Activated CD8-positive, alpha-beta memory T cell treated with anti-CD3 and anti-CD28 coated beads, Interleukin-2, amount 10 ng/mL, durations not matched to agents 7 days and 5 days (primary cell): ENCODE measurements around the gene KIAA1328. TPM values are rescaled to one million over a fixed set of nuclear protein-coding genes. Genes with fewer than 3 reads are reported as not detected.

Source experiments
- ATAC-seq: fragments of 150-1000 bp; cut with Tn5 transposase; one replicate; pipeline ENCODE4 v1.10.0; 2021; ENCODE audit warnings: moderate library complexity
- CTCF ChIA-PET: fragments of 350-600 bp; sonication (Branson Sonifier 250); formaldehyde crosslinking; loops from one replicate; lab custom pipeline; 2021; ENCODE audit warnings: antibody characterized with exemption; lab: Charles Lee
- DNase-seq: peaks from one replicate; pipeline ENCODE4 v3.0.0-alpha.2; 2020
- H3K27ac Mint-ChIP-seq: one replicate; pipeline ENCODE4 v1.8.0; 2021; ENCODE audit warnings: mild to moderate bottlenecking, mixed read lengths
- H3K27me3 Mint-ChIP-seq: one replicate; pipeline ENCODE4 v1.8.0; 2021; ENCODE audit warnings: mixed read lengths
- H3K36me3 Mint-ChIP-seq: one replicate; pipeline ENCODE4 v1.8.0; 2021; ENCODE audit warnings: mild to moderate bottlenecking, mixed read lengths
- H3K4me1 Mint-ChIP-seq: one replicate; pipeline ENCODE4 v1.8.0; 2021; ENCODE audit warnings: mixed read lengths
- H3K4me3 Mint-ChIP-seq: one replicate; pipeline ENCODE4 v1.8.0; 2021; ENCODE audit warnings: mild to moderate bottlenecking, moderate library complexity, mixed read lengths
- H3K9me3 Mint-ChIP-seq: one replicate; pipeline ENCODE4 v1.8.0; 2022; ENCODE audit warnings: low read depth, mixed read lengths
- total RNA-seq, 2 experiments: library from RNA; stranded (reverse); gene quantifications; one replicate each; pipeline ENCODE4 v1.2.3, GENCODE V29; 2021

Gene KIAA1328
- total RNA-seq, 2 experiments from 2014 or later, result 8.6 to 11.2 TPM

- no peaks in the 10 kb centered on the region for H3K27me3 Mint-ChIP-seq
Observed at GRCh38 chr18:37207343-37207742, 378.4 kb downstream of the KIAA1328 start.

DNA sequence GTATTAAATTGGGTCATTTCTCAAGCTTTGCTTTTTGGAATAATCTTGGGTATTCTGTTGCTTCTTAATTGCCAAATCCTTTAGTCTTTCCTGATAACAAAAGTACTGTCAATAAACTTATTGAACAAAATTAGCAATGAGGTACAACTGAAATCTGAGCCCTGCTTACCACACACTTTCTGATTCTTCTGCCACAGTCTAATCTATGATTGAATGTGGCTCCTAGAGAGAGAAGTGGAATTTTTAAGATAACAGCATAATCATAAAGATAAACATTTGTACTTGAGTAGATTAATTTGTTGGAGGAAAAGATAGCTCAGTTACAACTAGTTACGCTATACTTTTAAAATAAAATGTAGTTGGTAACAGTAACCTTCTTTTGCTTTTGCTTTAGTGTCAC, 381.9 kb downstream of the KIAA1328 start:
- Mint-ChIP-seq H3K4me3 (no peak overlapping the region), H3K9me3 (no peaks in the 10 kb centered on the region), H3K27ac (no peak overlapping the region), H3K27me3 (no peaks in the 10 kb centered on the region), H3K36me3 (no peaks in the 10 kb centered on the region), H3K4me1 (no peaks in the 10 kb centered on the region)
- DNase-seq, result no peak
- CTCF ChIA-PET, result no interaction called here
- ATAC-seq, result no peak

More at GRCh38 chr18:37207343-37207742, 378.4 kb downstream of the KIAA1328 start:
- Mint-ChIP-seq H3K36me3 (no peaks in the 10 kb centered on the region), H3K4me1 (no peaks in the 10 kb centered on the region), H3K27ac (no peak overlapping the region), H3K4me3 (no peak overlapping the region), H3K9me3 (no peaks in the 10 kb centered on the region)
- ATAC-seq (no peak), DNase-seq (no peak)
- CTCF ChIA-PET, result no interaction called here

- CTCF ChIA-PET, result no interaction called here
- Mint-ChIP-seq H3K4me3 (no peak overlapping the region), H3K4me1 (no peaks in the 10 kb centered on the region), H3K27me3 (no peaks in the 10 kb centered on the region), H3K9me3 (no peaks in the 10 kb centered on the region), H3K36me3 (no peaks in the 10 kb centered on the region), H3K27ac (no peak overlapping the region)
- ATAC-seq (no peak), DNase-seq (no peak)
Observed at GRCh38 chr18:37218022-37218590, 389.2 kb downstream of the KIAA1328 start.

- ATAC-seq (no peak), DNase-seq (no peak)
- Mint-ChIP-seq H3K4me1 (no peaks in the 10 kb centered on the region), H3K27me3 (no peaks in the 10 kb centered on the region), H3K4me3 (no peak overlapping the region), H3K36me3 (no peaks in the 10 kb centered on the region), H3K9me3 (no peaks in the 10 kb centered on the region), H3K27ac (no peak overlapping the region)
- CTCF ChIA-PET, result no interaction called here
Observed at GRCh38 chr18:37219257-37219656, 390.3 kb downstream of the KIAA1328 start.

GRCh38 chr18:37222354-37222998, 393.5 kb downstream of the KIAA1328 start:
- H3K4me3 Mint-ChIP-seq, result no peak overlapping the region
- ATAC-seq, result no peak

GRCh38 chr18:37222999-37223378, 394.1 kb downstream of the KIAA1328 start:
- Mint-ChIP-seq H3K4me1 (no peaks in the 10 kb centered on the region), H3K9me3 (no peaks in the 10 kb centered on the region), H3K27me3 (no peaks in the 10 kb centered on the region), H3K4me3 (no peak overlapping the region), H3K27ac (no peak overlapping the region), H3K36me3 (no peaks in the 10 kb centered on the region)
- ATAC-seq, result no peak
- CTCF ChIA-PET, result no interaction called here
- no peak for DNase-seq

More at GRCh38 chr18:37222354-37222998, 393.5 kb downstream of the KIAA1328 start:
- Mint-ChIP-seq H3K36me3 (no peaks in the 10 kb centered on the region), H3K27ac (no peak overlapping the region), H3K4me1 (no peaks in the 10 kb centered on the region), H3K27me3 (no peaks in the 10 kb centered on the region), H3K9me3 (no peaks in the 10 kb centered on the region)
- CTCF ChIA-PET, result no interaction called here
- DNase-seq, result no peak

GRCh38 chr18:37225279-37225678, 396.4 kb downstream of the KIAA1328 start:
- Mint-ChIP-seq H3K36me3 (no peaks in the 10 kb centered on the region), H3K27ac (no peak overlapping the region), H3K4me3 (no peak overlapping the region), H3K4me1 (no peaks in the 10 kb centered on the region), H3K27me3 (no peaks in the 10 kb centered on the region), H3K9me3 (no peaks in the 10 kb centered on the region)
- no peak for DNase-seq
- CTCF ChIA-PET, result no interaction called here
- no peak for ATAC-seq

- Mint-ChIP-seq H3K27ac (no peak overlapping the region), H3K4me3 (no peak overlapping the region)
Observed at GRCh38 chr18:37230768-37231167, 401.8 kb downstream of the KIAA1328 start.

DNA sequence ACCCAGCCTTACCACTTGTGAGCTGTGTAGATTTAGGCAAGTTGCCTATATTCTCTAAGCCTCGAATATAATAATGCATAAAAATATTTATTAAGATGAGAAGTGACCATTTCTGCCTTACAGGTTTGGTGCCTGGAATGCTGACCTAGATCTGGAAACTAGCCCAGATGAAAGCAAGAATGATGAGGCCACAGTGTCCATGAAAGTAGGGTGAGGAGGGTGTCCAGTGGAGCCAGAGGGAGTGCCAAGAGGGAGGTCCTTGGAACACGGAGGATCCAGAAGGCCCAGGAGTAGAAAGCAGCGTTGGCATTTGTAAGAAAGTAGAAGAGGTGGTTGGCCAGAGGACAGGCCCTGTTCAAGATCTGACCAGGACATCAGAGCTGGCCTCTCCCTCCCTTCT, 402.3 kb downstream of the KIAA1328 start:
- Mint-ChIP-seq H3K27me3 (no peaks in the 10 kb centered on the region), H3K27ac (no peak overlapping the region), H3K9me3 (no peaks in the 10 kb centered on the region), H3K4me1 (no peaks in the 10 kb centered on the region), H3K36me3 (no peaks in the 10 kb centered on the region), H3K4me3 (no peak overlapping the region)
- no peak for ATAC-seq
- no peak for DNase-seq
- CTCF ChIA-PET, result no interaction called here

More at GRCh38 chr18:37230768-37231167, 401.8 kb downstream of the KIAA1328 start:
- CTCF ChIA-PET, result no interaction called here
- DNase-seq, result no peak
- no peak for ATAC-seq
- Mint-ChIP-seq H3K36me3 (no peaks in the 10 kb centered on the region), H3K27me3 (no peaks in the 10 kb centered on the region), H3K4me1 (no peaks in the 10 kb centered on the region), H3K9me3 (no peaks in the 10 kb centered on the region)

- CTCF ChIA-PET, result no interaction called here
- Mint-ChIP-seq H3K4me1 (no peaks in the 10 kb centered on the region), H3K4me3 (no peak overlapping the region), H3K27ac (no peak overlapping the region), H3K9me3 (no peaks in the 10 kb centered on the region), H3K27me3 (peaks cover 6% of the 10 kb centered on the region), H3K36me3 (no peaks in the 10 kb centered on the region)
- ATAC-seq (no peak), DNase-seq (no peak)
Observed at GRCh38 chr18:37235583-37235982, 406.7 kb downstream of the KIAA1328 start.

DNA sequence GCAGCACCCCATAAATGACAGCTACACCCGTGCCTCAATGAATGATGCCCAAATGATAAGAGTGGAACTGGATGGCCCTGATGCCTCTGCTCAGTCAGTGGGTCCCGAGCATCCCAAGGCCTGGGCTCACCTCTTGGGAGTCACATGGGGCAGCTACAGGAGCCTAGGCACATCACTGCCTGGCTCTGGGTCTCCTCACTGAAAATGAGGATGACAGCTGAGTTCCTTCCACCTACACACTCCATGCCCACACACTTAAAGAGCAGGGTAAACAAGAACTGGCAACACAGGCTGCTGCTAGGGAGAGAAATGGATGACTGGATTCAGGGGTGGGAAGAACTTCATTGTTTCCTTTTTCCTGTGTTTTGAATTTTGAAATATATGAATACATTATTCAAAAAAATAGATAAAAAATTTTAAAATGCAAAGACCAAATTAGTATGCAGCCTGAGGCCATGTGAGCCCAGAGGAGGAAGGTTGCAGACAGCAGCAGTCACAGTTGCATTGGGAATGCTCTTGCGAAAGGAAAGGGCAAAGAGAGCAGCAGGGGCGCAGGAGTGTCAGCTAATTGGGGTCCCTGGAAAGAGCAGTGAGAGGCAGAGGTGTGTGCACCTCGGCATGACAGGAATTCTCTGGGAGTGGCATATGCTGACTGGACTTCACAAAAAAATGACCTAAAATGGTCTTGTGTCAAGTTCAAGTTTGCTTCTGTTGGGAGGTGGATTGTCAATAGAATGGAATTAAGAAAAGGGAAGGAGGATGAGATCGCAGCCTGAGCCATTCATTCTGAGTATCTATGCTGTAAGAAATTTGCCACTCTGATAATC, 409.6 kb downstream of the KIAA1328 start:
- Mint-ChIP-seq H3K4me1 (no peaks in the 10 kb centered on the region), H3K4me3 (no peak overlapping the region), H3K27ac (no peak overlapping the region), H3K27me3 (peaks cover 16% of the 10 kb centered on the region), H3K36me3 (no peaks in the 10 kb centered on the region), H3K9me3 (no peaks in the 10 kb centered on the region)
- DNase-seq (no peak), ATAC-seq (no peak)
- CTCF ChIA-PET, result no interaction called here

GRCh38 chr18:37242091-37242490, 413.2 kb downstream of the KIAA1328 start:
- H3K36me3 Mint-ChIP-seq, result no peaks in the 10 kb centered on the region
- no peaks in the 10 kb centered on the region for H3K9me3 Mint-ChIP-seq
- no peak overlapping the region for H3K4me3 Mint-ChIP-seq
- H3K4me1 Mint-ChIP-seq, result peaks cover 2% of the 10 kb centered on the region
- H3K27me3 Mint-ChIP-seq, result peaks cover 36% of the 10 kb centered on the region
- ATAC-seq, result no peak
- DNase-seq, result no peak
- CTCF ChIA-PET, result no interaction called here
- no peak overlapping the region for H3K27ac Mint-ChIP-seq

DNA sequence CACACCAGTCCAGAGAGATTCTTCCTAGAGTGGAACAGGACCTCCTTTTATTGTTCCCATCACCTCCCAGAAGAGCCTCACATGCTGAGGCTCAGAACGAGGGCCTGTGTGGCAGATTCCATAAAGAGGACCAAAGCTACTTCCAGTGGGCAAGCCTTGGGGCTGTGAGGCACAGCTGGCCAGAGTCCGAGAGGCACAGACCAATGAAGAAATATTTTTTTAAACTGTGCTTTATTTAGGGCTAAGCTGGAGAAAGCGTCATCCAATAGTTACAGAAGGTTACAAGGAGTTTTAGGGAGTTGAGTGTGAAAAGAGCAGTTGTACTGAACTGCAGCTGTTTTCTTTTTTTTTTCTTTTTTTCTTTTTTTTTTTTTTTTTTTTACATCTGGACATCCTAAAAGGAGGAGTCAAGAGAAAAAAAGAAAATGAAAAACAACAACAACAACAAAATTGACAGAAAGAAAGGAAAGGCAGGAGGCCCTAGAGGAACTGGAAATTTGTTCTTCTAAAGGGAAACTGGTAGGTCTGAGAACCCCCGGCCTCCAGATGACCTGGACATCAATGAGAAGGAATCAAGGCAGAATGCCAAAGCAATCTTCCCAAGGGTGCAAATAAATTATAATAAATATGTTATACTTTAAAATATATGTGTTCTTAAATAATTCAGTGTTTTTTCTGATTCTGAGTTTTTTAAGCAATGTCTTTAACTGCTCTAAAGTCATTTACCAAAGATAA, 414.1 kb downstream of the KIAA1328 start:
- Mint-ChIP-seq H3K36me3 (no peaks in the 10 kb centered on the region), H3K9me3 (no peaks in the 10 kb centered on the region), H3K4me1 (peaks cover 2% of the 10 kb centered on the region), H3K27ac (no peak overlapping the region), H3K4me3 (no peak overlapping the region), H3K27me3 (peaks cover 36% of the 10 kb centered on the region)
- DNase-seq, result no peak
- no peak for ATAC-seq
- CTCF ChIA-PET, result no interaction called here
